Retinal pigment epithelial cell (primary cell): ENCODE data around the gene CDC45.

ENCODE experiments used
- DNase-seq: peaks from one replicate; pipeline ENCODE4 v3.0.0-alpha.2; 2010; ENCODE audit warnings: low read depth
- H3K4me3 ChIP-seq: 2 replicates; pipeline ENCODE4 v1.5.1; 2011; ENCODE audit warnings: mild to moderate bottlenecking, low read length, control low read depth, moderate library complexity
- TF ChIP-seq, protein P1 (sequence below): conservative IDR thresholded peaks from 2 replicates; pipeline ENCODE4 v1.5.1; 2011; ENCODE audit warnings: low read depth, low read length, control low read depth, inconsistent platforms

Gene CDC45

DNA sequence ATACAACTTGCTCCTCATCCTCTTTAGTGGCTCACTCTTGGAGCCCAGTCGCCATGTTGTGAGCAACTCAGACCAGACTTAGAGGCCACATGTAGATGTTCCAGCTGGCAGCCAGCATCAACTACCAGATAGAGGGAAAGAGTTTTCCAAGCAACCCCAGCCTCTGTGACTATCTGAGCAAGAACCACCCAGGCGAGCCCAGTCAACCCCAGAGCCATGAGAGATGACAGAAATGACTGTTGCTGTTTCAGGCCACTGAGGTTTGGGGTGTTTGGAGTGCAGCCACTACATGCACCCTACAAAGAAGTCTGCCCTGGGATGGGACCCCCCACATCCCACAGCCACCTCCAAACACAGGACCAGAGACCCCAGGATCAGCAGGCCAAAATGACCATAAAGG, 69.2 kb downstream of the CDC45 start:
- DNase-seq = no peak
- TF ChIP-seq, protein P1, sequence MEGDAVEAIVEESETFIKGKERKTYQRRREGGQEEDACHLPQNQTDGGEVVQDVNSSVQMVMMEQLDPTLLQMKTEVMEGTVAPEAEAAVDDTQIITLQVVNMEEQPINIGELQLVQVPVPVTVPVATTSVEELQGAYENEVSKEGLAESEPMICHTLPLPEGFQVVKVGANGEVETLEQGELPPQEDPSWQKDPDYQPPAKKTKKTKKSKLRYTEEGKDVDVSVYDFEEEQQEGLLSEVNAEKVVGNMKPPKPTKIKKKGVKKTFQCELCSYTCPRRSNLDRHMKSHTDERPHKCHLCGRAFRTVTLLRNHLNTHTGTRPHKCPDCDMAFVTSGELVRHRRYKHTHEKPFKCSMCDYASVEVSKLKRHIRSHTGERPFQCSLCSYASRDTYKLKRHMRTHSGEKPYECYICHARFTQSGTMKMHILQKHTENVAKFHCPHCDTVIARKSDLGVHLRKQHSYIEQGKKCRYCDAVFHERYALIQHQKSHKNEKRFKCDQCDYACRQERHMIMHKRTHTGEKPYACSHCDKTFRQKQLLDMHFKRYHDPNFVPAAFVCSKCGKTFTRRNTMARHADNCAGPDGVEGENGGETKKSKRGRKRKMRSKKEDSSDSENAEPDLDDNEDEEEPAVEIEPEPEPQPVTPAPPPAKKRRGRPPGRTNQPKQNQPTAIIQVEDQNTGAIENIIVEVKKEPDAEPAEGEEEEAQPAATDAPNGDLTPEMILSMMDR = no peak
- H3K4me3 ChIP-seq = no peak overlapping the region

DNA sequence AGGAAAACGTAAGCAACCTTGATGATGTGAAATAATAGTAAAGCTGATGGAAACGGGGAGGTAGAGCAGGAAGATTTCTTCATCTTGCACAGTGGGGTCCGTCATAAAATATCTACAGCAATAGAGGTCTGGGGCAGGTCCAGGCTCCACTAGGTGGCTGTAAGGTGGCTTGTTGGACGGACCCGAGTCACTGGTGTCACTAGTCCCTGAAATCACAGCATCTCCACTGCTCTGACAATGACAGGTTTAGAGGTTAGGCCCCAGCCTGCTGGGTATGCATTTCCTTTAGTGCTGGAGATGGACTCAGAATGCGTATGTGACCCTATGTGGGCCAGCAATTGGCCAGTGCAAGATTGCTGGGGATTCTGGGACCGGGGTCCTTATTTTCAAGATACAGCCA, 69.7 kb downstream of the CDC45 start:
- TF ChIP-seq, protein P1 = no peak
- no peak overlapping the region for H3K4me3 ChIP-seq
- DNase-seq = no peak

GRCh38 chr22:19550382-19550781, 70.7 kb downstream of the CDC45 start:
- DNase-seq = no peak
- no peak overlapping the region for H3K4me3 ChIP-seq
- TF ChIP-seq, protein P1 = no peak

DNA sequence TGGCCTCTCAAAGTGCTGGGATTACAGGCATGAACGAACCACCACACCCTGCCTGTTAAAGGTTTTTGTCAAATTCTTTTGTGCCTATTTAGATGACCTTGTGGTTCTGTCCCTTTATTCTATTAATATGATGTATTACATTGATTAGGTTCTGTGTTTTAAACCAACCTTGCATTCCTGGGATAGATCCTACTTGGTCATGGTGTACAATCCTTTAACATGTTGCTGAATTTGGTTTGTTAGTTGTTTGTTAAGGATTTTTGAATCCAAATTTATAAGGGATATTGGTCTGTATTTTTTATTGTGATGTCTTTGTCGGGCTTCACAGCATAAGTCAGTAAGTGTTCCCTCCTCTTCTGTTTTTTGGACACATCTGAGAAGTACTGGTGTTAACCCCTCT, 73.5 kb downstream of the CDC45 start:
- DNase-seq = no peak
- H3K4me3 ChIP-seq = no peak overlapping the region
- TF ChIP-seq, protein P1 = no peak

DNA sequence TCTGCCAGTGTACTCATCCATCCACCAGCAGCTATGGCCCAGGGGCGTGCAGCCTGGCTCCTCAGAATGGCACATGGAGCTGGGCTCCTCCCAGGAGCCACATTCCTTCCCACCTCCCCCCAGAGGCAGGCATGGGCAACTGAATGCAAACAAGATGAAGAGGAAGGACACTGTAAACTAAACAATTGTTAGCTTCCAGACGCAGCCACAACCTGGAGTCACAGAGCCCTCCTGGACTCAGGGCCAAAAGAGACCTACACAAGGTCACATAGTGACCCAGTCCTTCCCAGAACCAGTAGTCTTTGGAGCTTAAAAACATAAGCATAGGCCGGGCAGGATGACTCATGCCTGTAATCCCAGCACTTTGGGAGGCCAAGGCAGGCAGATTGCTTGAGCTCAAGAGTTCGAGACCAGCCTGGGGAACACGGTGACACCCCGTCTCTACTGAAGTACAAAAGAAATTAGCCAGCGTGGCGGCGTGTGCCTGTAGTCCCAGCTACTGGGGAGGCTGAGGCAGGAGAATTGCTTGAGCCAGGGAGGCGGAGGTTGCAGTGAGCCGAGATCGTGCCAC, 75.2 kb downstream of the CDC45 start:
- TF ChIP-seq, protein P1 = peak; percentile 42
- no peak overlapping the region for H3K4me3 ChIP-seq
- DNase-seq = peak; percentile 12

GRCh38 chr22:19555651-19556050, 75.9 kb downstream of the CDC45 start:
- DNase-seq = no peak
- TF ChIP-seq, protein P1 = no peak
- H3K4me3 ChIP-seq = no peak overlapping the region

- TF ChIP-seq, protein P1 = no peak
- no peak for DNase-seq
- H3K4me3 ChIP-seq = no peak overlapping the region
Observed at GRCh38 chr22:19556963-19557545, 77.3 kb downstream of the CDC45 start.
